Neuronal stem cell (in vitro differentiated cells): ENCODE data around the gene NDUFS8. TPM values are rescaled to one million over a fixed set of nuclear protein-coding genes. Genes with fewer than 3 reads are reported as not detected.

ENCODE experiments used
- DNase-seq: peaks from one replicate; pipeline ENCODE4 v3.0.0-alpha.2; 2013; ENCODE audit warnings: low spot score
- H2AFZ ChIP-seq: one replicate; pipeline ENCODE4 v1.6.1; 2013; ENCODE audit warnings: mild to moderate bottlenecking, low read length, inconsistent platforms
- H2AK5ac ChIP-seq: 2 replicates; pipeline ENCODE4 v1.6.1; 2013; ENCODE audit warnings: low read depth, mild to moderate bottlenecking, inconsistent platforms, low read length, moderate library complexity, mixed read lengths
- H2BK120ac ChIP-seq: 2 replicates; pipeline ENCODE4 v1.6.1; 2013; ENCODE audit warnings: low read depth, mild to moderate bottlenecking, inconsistent platforms, low read length, moderate library complexity, mixed read lengths
- H2BK12ac ChIP-seq: one replicate; pipeline ENCODE4 v1.6.1; 2013; ENCODE audit warnings: low read length, inconsistent platforms
- H2BK15ac ChIP-seq: 2 replicates; pipeline ENCODE4 v1.6.1; 2013; ENCODE audit warnings: mild to moderate bottlenecking, low read length, inconsistent platforms, mixed read lengths
- H2BK5ac ChIP-seq: one replicate; pipeline ENCODE4 v1.6.1; 2013; ENCODE audit warnings: inconsistent platforms, mild to moderate bottlenecking, low read length, moderate library complexity
- H3K14ac ChIP-seq: one replicate; pipeline ENCODE4 v1.6.1; 2013; ENCODE audit warnings: low read length, inconsistent platforms
- H3K18ac ChIP-seq: 2 replicates; pipeline ENCODE4 v1.6.1; 2013; ENCODE audit warnings: low read length, inconsistent platforms
- H3K23ac ChIP-seq: 2 replicates; pipeline ENCODE4 v1.6.1; 2013; ENCODE audit warnings: low read depth, mild to moderate bottlenecking, mixed read lengths, low read length, inconsistent platforms; ENCODE audit not compliant: poor library complexity
- H3K27ac ChIP-seq: replicated peaks from 3 replicates; pipeline ENCODE4 v1.5.1; 2013; ENCODE audit warnings: low read length, inconsistent platforms
- H3K27me3 ChIP-seq, 3 experiments: 2 replicates each; pipeline ENCODE4 v1.6.1; 2013; ENCODE audit warnings: low read length in 3 of 3, mild to moderate bottlenecking in 2 of 3, inconsistent platforms in 1 of 3, low read depth in 1 of 3, mixed read lengths in 1 of 3, moderate library complexity in 1 of 3; ENCODE audit not compliant: control insufficient read depth in 3 of 3, insufficient read depth in 3 of 3
- H3K36me3 ChIP-seq, 2 donors: replicated peaks in 1 of 2; 2 replicates each; pipeline ENCODE4 v1.6.1; 2013; ENCODE audit warnings: low read length in 2 of 2; ENCODE audit not compliant: control insufficient read depth in 2 of 2, insufficient read depth in 2 of 2
- H3K4ac ChIP-seq: 2 replicates; pipeline ENCODE4 v1.6.1; 2013; ENCODE audit warnings: inconsistent platforms, mild to moderate bottlenecking, low read length, moderate library complexity
- H3K4me1 ChIP-seq, 2 donors: 1 replicate in 1 of 2; 2 replicates in 1 of 2; pipeline ENCODE4 v1.6.1; 2013; ENCODE audit warnings: low read length in 2 of 2, low read depth in 1 of 2; ENCODE audit not compliant: control insufficient read depth in 2 of 2, insufficient read depth in 1 of 2
- H3K4me2 ChIP-seq: one replicate; pipeline ENCODE4 v1.6.1; 2013; ENCODE audit warnings: mild to moderate bottlenecking, low read length, inconsistent platforms; ENCODE audit not compliant: insufficient read depth, poor library complexity, severe bottlenecking
- H3K4me3 ChIP-seq, 2 donors: 2 replicates each; pipeline ENCODE4 v1.5.1; 2013; ENCODE audit warnings: low read length in 2 of 2, mild to moderate bottlenecking in 2 of 2, inconsistent platforms in 1 of 2, moderate library complexity in 1 of 2
- H3K79me1 ChIP-seq: one replicate; pipeline ENCODE4 v1.6.1; 2013; ENCODE audit warnings: low read depth, mild to moderate bottlenecking, inconsistent platforms, low read length, moderate library complexity
- H3K9ac ChIP-seq: one replicate; pipeline ENCODE4 v1.6.1; 2013; ENCODE audit warnings: mild to moderate bottlenecking, low read depth, low read length, inconsistent platforms; ENCODE audit not compliant: poor library complexity
- H3K9me3 ChIP-seq, 2 donors: replicated peaks in 1 of 2; 2 replicates each; pipeline versions ENCODE3 to v1.6.1; 2013; ENCODE audit warnings: low read length in 2 of 2, mild to moderate bottlenecking in 2 of 2, inconsistent platforms in 1 of 2, low read depth in 1 of 2, mixed read lengths in 1 of 2, moderate library complexity in 1 of 2; ENCODE audit not compliant: control insufficient read depth in 2 of 2, insufficient read depth in 1 of 2
- H4K8ac ChIP-seq: one replicate; pipeline ENCODE4 v1.6.1; 2013; ENCODE audit warnings: low read depth, mild to moderate bottlenecking, inconsistent platforms, low read length, moderate library complexity
- H4K91ac ChIP-seq: one replicate; pipeline ENCODE4 v1.6.1; 2013; ENCODE audit warnings: low read length, low read depth, mild to moderate bottlenecking, inconsistent platforms; ENCODE audit not compliant: poor library complexity
- WGBS, 2 donors: extraction: QIAGEN DNeasy Blood & Tissue Kit; methylation state at CpG; one replicate each; pipeline ENCODE4 v1.1.7; 2013; ENCODE audit warnings: missing lambda C conversion rate in 2 of 2, mixed read lengths in 1 of 2; ENCODE audit not compliant: insufficient read length in 2 of 2, insufficient replicate concordance in 1 of 2; ENCODE audit errors: extremely low coverage in 2 of 2; 5-methylcytosine and 5-hydroxymethylcytosine counted together
- small RNA-seq: library from polyadenylated mRNA; stranded (forward); fragments of <200 nt; extraction: miRNeasy Mini kit (QIAGEN cat#:217004); gene quantifications from one replicate; pipeline ENCODE3, GENCODE V24; 2013; ENCODE audit not compliant: insufficient read depth

The NDUFS8 gene

GRCh38 chr11:68083517-68083916, 53.0 kb downstream of the NDUFS8 start:
- Histone ChIP-seq H3K18ac (no peak overlapping the region), H4K8ac (no peak overlapping the region), H3K9me3 (no peaks in the 10 kb centered on the region), H2BK120ac (no peak overlapping the region), H3K4me2 (no peak overlapping the region), H3K9ac (no peak overlapping the region), H2AK5ac (no peak overlapping the region), H2BK15ac (no peak overlapping the region), H2BK5ac (no peak overlapping the region), H3K27ac (no peak overlapping the region), H3K4me3 (no peak overlapping the region), H3K4ac (no peak overlapping the region), H2BK12ac (no peak overlapping the region), H3K27me3 (no peaks in the 10 kb centered on the region), H3K14ac (no peak overlapping the region), H2AFZ (no peak overlapping the region), H4K91ac (no peak overlapping the region), H3K36me3 (peaks cover 2 to 39% of the 10 kb centered on the region in 2 donors), H3K4me1 (no peaks in the 10 kb centered on the region), H3K23ac (no peak overlapping the region), H3K79me1 (no peaks in the 10 kb centered on the region)
- no CpG with 5 or more reads among the region's 3 CpGs for WGBS, 2 donors
- DNase-seq, result no peak

Small RNA genes lying within 50 kb of the gene (small RNA-seq; reads per million reads assigned to genes)
- gene MIR6753, result not detected
